H1 (cell line): ENCODE results near the gene GPC6. TPM values are rescaled to one million over a fixed set of nuclear protein-coding genes. Genes with fewer than 3 reads are reported as not detected.

Source experiments
- CTCF ChIA-PET: fragments of 300-600 bp; sonication (Branson Sonifier 250); formaldehyde crosslinking; loops from one replicate; lab custom pipeline; 2021; ENCODE audit not compliant: partially characterized antibody; lab: Charles Lee
- POLR2A ChIA-PET: fragments of 300-600 bp; sonication (Branson Sonifier 250); formaldehyde crosslinking; loops from one replicate; lab custom pipeline; 2021; ENCODE audit warnings: inconsistent platforms; ENCODE audit not compliant: partially characterized antibody; lab: Charles Lee
- DNase-seq, 2 experiments: peaks; one replicate each; pipeline versions ENCODE4 v3.0.0 to v3.0.0-alpha.2; 2010 to 2022; ENCODE audit warnings: low spot score in 2 of 2, low read depth in 1 of 2, mixed read lengths in 1 of 2
- FAIRE-seq: peaks from 2 replicates; lab custom pipeline; 2011; peaks lifted over from hg19 to GRCh38; lab: Jason Lieb, UNC
- H2AFZ ChIP-seq: 2 replicates; pipeline ENCODE4 v1.8.1; 2012; ENCODE audit warnings: low read length, inconsistent platforms
- H2AK5ac ChIP-seq: 2 replicates; pipeline ENCODE4 v1.6.1; 2013; ENCODE audit warnings: low read depth, low read length
- H2BK120ac ChIP-seq: replicated peaks from 2 replicates; pipeline ENCODE3; 2013; ENCODE audit warnings: low read depth, low read length, inconsistent platforms
- H2BK12ac ChIP-seq: 2 replicates; pipeline ENCODE4 v1.6.1; 2013; ENCODE audit warnings: low read depth, low read length
- H2BK15ac ChIP-seq: 2 replicates; pipeline ENCODE4 v1.6.1; 2013; ENCODE audit warnings: low read length
- H2BK20ac ChIP-seq: 2 replicates; pipeline ENCODE4 v1.6.1; 2013; ENCODE audit warnings: low read length
- H2BK5ac ChIP-seq: 2 replicates; pipeline ENCODE4 v1.6.1; 2013; ENCODE audit warnings: low read depth, low read length
- H3K14ac ChIP-seq: 2 replicates; pipeline ENCODE4 v1.6.1; 2013; ENCODE audit warnings: inconsistent platforms; ENCODE audit not compliant: insufficient read length
- H3K18ac ChIP-seq: 2 replicates; pipeline ENCODE4 v1.6.1; 2013; ENCODE audit warnings: low read length; ENCODE audit errors: extremely low read depth
- H3K23ac ChIP-seq: 2 replicates; pipeline ENCODE4 v1.6.1; 2013; ENCODE audit warnings: inconsistent platforms; ENCODE audit not compliant: insufficient read length
- H3K23me2 ChIP-seq: 2 replicates; pipeline ENCODE4 v1.6.1; 2013; ENCODE audit warnings: low read depth, low read length
- H3K27ac ChIP-seq: 2 replicates; pipeline ENCODE4 v1.6.1; 2011; ENCODE audit warnings: low read depth, low read length, inconsistent platforms
- H3K27me3 ChIP-seq, 4 experiments: replicated peaks in 1 of 4; 1 replicate in 1 of 4; 2 replicates in 3 of 4; pipeline versions ENCODE4 v1.6.1 to v1.8.1; 2011 to 2013; ENCODE audit warnings: low read length in 3 of 4, mild to moderate bottlenecking in 3 of 4, inconsistent platforms in 2 of 4, mixed read lengths in 2 of 4, moderate library complexity in 1 of 4; ENCODE audit not compliant: control insufficient read depth in 3 of 4, insufficient read depth in 3 of 4; ENCODE audit errors: extremely low read depth in 1 of 4
- H3K36me3 ChIP-seq, 4 experiments: 2 replicates each; pipeline versions ENCODE4 v1.6.1 to v1.8.1; 2011 to 2013; ENCODE audit warnings: mild to moderate bottlenecking in 4 of 4, low read length in 3 of 4, moderate library complexity in 2 of 4, control low read depth in 1 of 4, inconsistent platforms in 1 of 4; ENCODE audit not compliant: insufficient read depth in 4 of 4, control insufficient read depth in 2 of 4
- H3K4ac ChIP-seq: replicated peaks from 2 replicates; pipeline ENCODE3; 2013; ENCODE audit warnings: low read length, low read depth, mixed read lengths, inconsistent platforms; ENCODE audit not compliant: insufficient read length
- H3K4me1 ChIP-seq, 4 experiments: replicated peaks in 1 of 4; 1 replicate in 1 of 4; 2 replicates in 3 of 4; pipeline versions ENCODE4 v1.6.1 to v1.8.1; 2011 to 2013; ENCODE audit warnings: low read length in 3 of 4, inconsistent platforms in 2 of 4, mixed read lengths in 1 of 4; ENCODE audit not compliant: insufficient read depth in 4 of 4, control insufficient read depth in 3 of 4
- H3K4me2 ChIP-seq, 2 experiments: 2 replicates each; pipeline versions ENCODE4 v1.6.1 to v1.8.1; 2011 to 2013; ENCODE audit warnings: low read depth in 2 of 2, low read length in 2 of 2, control low read depth in 1 of 2, inconsistent platforms in 1 of 2, mild to moderate bottlenecking in 1 of 2; ENCODE audit not compliant: insufficient read depth in 1 of 2
- H3K4me3 ChIP-seq, 4 experiments: fragments of 200-600, 300-600 bp in 1 of 4; sonication (generic), shearing (Covaris generic), sonication (Bioruptor Twin) in 1 of 4; 2 replicates each; pipeline versions ENCODE4 v1.5.1 to v1.8.1; 2011 to 2016; ENCODE audit warnings: low read length in 4 of 4, low read depth in 3 of 4, control low read depth in 2 of 4, inconsistent platforms in 2 of 4, mild to moderate bottlenecking in 2 of 4, mixed read lengths in 1 of 4, moderate library complexity in 1 of 4; ENCODE audit not compliant: insufficient read depth in 2 of 4; ENCODE audit errors: extremely low read depth in 1 of 4
- H3K56ac ChIP-seq: replicated peaks from 2 replicates; pipeline ENCODE3; 2013; ENCODE audit warnings: low read depth, mild to moderate bottlenecking, mixed read lengths, low read length, inconsistent platforms; ENCODE audit not compliant: insufficient read length
- H3K79me1 ChIP-seq: 2 replicates; pipeline ENCODE4 v1.6.1; 2013; ENCODE audit warnings: low read depth, low read length, control low read depth
- H3K79me2 ChIP-seq, 2 experiments: 2 replicates each; pipeline versions ENCODE4 v1.6.1 to v1.8.1; 2012 to 2013; ENCODE audit warnings: low read length in 2 of 2, mild to moderate bottlenecking in 2 of 2, inconsistent platforms in 1 of 2; ENCODE audit not compliant: insufficient read depth in 2 of 2, control insufficient read depth in 1 of 2
- H3K9ac ChIP-seq, 4 experiments: replicated peaks in 1 of 4; 1 replicate in 1 of 4; 2 replicates in 3 of 4; pipeline versions ENCODE4 v1.6.1 to v1.8.1; 2011 to 2013; ENCODE audit warnings: low read depth in 3 of 4, low read length in 3 of 4, control low read depth in 2 of 4, mild to moderate bottlenecking in 2 of 4, moderate library complexity in 2 of 4, inconsistent platforms in 1 of 4; ENCODE audit errors: extremely low read depth in 1 of 4
- H3K9me3 ChIP-seq, 2 experiments: 2 replicates each; pipeline versions ENCODE4 v1.6.1 to v1.8.1; 2012 to 2013; ENCODE audit warnings: mild to moderate bottlenecking in 2 of 2, moderate library complexity in 2 of 2, control low read depth in 1 of 2, inconsistent platforms in 1 of 2, low read depth in 1 of 2, low read length in 1 of 2, mixed read lengths in 1 of 2; ENCODE audit not compliant: insufficient read depth in 2 of 2
- H4K20me1 ChIP-seq, 2 experiments: replicated peaks in 1 of 2; 2 replicates each; pipeline versions ENCODE3 to v1.8.1; 2011 to 2013; ENCODE audit warnings: inconsistent platforms in 2 of 2, low read length in 2 of 2, mild to moderate bottlenecking in 1 of 2; ENCODE audit not compliant: insufficient read depth in 2 of 2, control insufficient read depth in 1 of 2
- H4K5ac ChIP-seq: 2 replicates; pipeline ENCODE4 v1.6.1; 2013; ENCODE audit warnings: low read length, low read depth, mixed read lengths, inconsistent platforms; ENCODE audit not compliant: insufficient read length
- H4K8ac ChIP-seq: 2 replicates; pipeline ENCODE4 v1.8.0; 2013; ENCODE audit warnings: mild to moderate bottlenecking, moderate library complexity, low read length, inconsistent platforms; ENCODE audit not compliant: insufficient read depth; ENCODE audit errors: extremely low read depth
- H4K91ac ChIP-seq: replicated peaks from 2 replicates; pipeline ENCODE3; 2013; ENCODE audit warnings: low read length, mixed read lengths, inconsistent platforms; ENCODE audit not compliant: insufficient read length
- ATF2 ChIP-seq: IDR thresholded peaks from 2 replicates; pipeline ENCODE4 v1.6.1; 2012; ENCODE audit warnings: low read length, inconsistent platforms
- GTF2F1 ChIP-seq: IDR thresholded peaks from 2 replicates; pipeline ENCODE4 v1.6.1; 2012; ENCODE audit warnings: low read depth, low read length, improper control_type of control experiment, borderline replicate concordance
- HDAC6 ChIP-seq: IDR thresholded peaks from one replicate; pipeline ENCODE4 v1.7.1; 2012; ENCODE audit warnings: low read depth, mild to moderate bottlenecking, inconsistent platforms, low read length, moderate library complexity
- KDM5A ChIP-seq: fragments of 200-600 bp; IDR thresholded peaks from 2 replicates; pipeline ENCODE4 v1.7.1; 2012; ENCODE audit warnings: mild to moderate bottlenecking, low read length, inconsistent platforms, mixed read lengths
- TAF7 ChIP-seq: optimal IDR thresholded peaks from 2 replicates; pipeline ENCODE3; 2011; ENCODE audit warnings: low read depth, mild to moderate bottlenecking, inconsistent platforms, low read length, moderate library complexity, borderline replicate concordance
- whole genome bisulfite sequencing, 2 experiments: shearing (Covaris generic) in 1 of 2; methylation state at CpG; one replicate each; pipeline versions ENCODE4 v1.1.6 to v1.1.7; 2013 to 2015; ENCODE audit warnings: low lambda C conversion rate in 2 of 2, mixed read lengths in 2 of 2, inconsistent platforms in 1 of 2, low coverage in 1 of 2, missing lambda C conversion rate in 1 of 2; ENCODE audit not compliant: insufficient replicate concordance in 2 of 2, insufficient coverage in 1 of 2, insufficient read length in 1 of 2; ENCODE audit errors: extremely low coverage in 1 of 2, missing lambda C conversion rate in 1 of 2; 5-methylcytosine and 5-hydroxymethylcytosine counted together
- polyA plus RNA-seq, 7 experiments: library from polyadenylated mRNA; depleted of rRNA in 3 of 7; stranded (reverse) in 5 of 7; unstranded in 2 of 7; fragments of >200 nt in 5 of 7; fragments of 200-250 nt in 2 of 7; gene quantifications; 1 replicate in 5 of 7; 2 replicates in 1 of 7; 4 replicates in 1 of 7; pipeline versions ENCODE4 v1.2.1 to v1.2.3, GENCODE V29; 2011 to 2013; ENCODE audit warnings: missing spikeins in 2 of 7, mixed read lengths in 2 of 7
- total RNA-seq: library from RNA; stranded (reverse); fragmentation: NEBNext Ultra II Directional; extraction: Animal tissue kit (Norgen Biotek cat#: 25700); gene quantifications from 2 replicates; pipeline ENCODE4 v1.2.1, GENCODE V29; 2021

GPC6 gene
- total and polyA plus RNA-seq, 2 of the 8 experiments (the other 6 are each of a cell fraction or from before 2014, with no cell fraction given): 5.4 to 12.0 TPM

DNA sequence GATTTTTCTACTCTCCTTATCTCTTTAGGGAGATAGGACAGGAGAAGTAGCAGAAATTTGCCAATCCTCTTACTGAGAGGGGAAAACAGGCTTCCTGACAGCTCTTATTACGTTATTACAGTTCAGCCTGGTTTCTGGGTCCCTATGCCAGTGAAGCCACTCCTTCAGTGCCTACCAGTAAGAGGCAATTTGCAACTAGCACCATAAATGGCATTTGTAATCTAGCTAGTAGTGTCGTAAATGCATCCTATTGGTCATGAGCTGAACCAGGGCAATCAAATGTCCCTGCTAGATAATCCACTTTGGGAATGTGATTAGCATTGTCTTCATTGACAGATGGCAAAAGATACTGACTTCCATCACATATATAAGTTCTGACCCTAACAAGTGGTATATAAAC lies 824.1 kb downstream of the GPC6 start:
- Histone ChIP-seq H3K4me3 (no peak overlapping the region), H3K4ac (no peak overlapping the region), H2BK15ac (no peak overlapping the region), H2BK5ac (no peak overlapping the region), H3K27me3 (no peaks in the 10 kb centered on the region), H4K91ac (no peak overlapping the region), H2AK5ac (no peak overlapping the region), H2BK120ac (no peak overlapping the region), H3K4me2 (no peak overlapping the region), H3K14ac (no peak overlapping the region), H4K5ac (no peak overlapping the region), H3K56ac (no peak overlapping the region), H4K20me1 (peaks cover 0 to 2% of the 10 kb centered on the region in 2 experiments), H3K79me1 (no peaks in the 10 kb centered on the region), H3K36me3 (no peaks in the 10 kb centered on the region), H2AFZ (no peak overlapping the region), H3K27ac (no peak overlapping the region), H3K79me2 (no peaks in the 10 kb centered on the region), H3K9me3 (no peaks in the 10 kb centered on the region), H3K18ac (no peak overlapping the region), H2BK20ac (no peak overlapping the region), H3K4me1 (no peaks in the 10 kb centered on the region), H3K9ac (no peak overlapping the region), H3K23ac (no peak overlapping the region), H2BK12ac (no peak overlapping the region), H4K8ac (no peak overlapping the region), H3K23me2 (no peaks in the 10 kb centered on the region)
- FAIRE-seq: no peak
- 100% methylated on average over 2 of the region's 2 CpGs; no CpG with 5 or more reads in 1 of the 2 experiments for WGBS, 2 experiments
- TF ChIP-seq TAF7 (no peak), HDAC6 (no peak), GTF2F1 (no peak), KDM5A (no peak), ATF2 (no peak)
- ChIA-PET POLR2A (no interaction called here), CTCF (interaction anchor here (0.7 kb wide), 1 partner anchor 567 kb away, joined by 3 read pairs; no protein-coding TSS in a partner anchor)
- DNase-seq: no peak
